GM12878 (cell line): ENCODE data around the gene SCCPDH. TPM values are rescaled to one million over a fixed set of nuclear protein-coding genes. Genes with fewer than 3 reads are reported as not detected.

Experiments
- polyA plus RNA-seq, 11 experiments: library from polyadenylated mRNA; depleted of rRNA in 4 of 11; unstranded in 6 of 11; stranded (reverse) in 5 of 11; fragments of >200 nt; fragmentation: Nextera tagmentation in 4 of 11; fragmentation: Illumina TruSeq in 1 of 11; extraction: Ambion mirVana in 4 of 11; extraction: Trizol in 1 of 11; gene quantifications; 1 replicate in 1 of 11; 2 replicates in 10 of 11; pipeline versions ENCODE4 v1.2.1 to v1.2.3, GENCODE V29; 2011 to 2016; ENCODE audit warnings: inconsistent platforms in 2 of 11, missing spikeins in 2 of 11, low read depth in 1 of 11
- small RNA-seq: library from RNA; depleted of rRNA; stranded (forward); fragments of <200 nt; gene quantifications from one replicate; pipeline ENCODE3, GENCODE V24; 2014
- total RNA-seq, 4 experiments: library from RNA; depleted of rRNA in 3 of 4; stranded (reverse); fragments of >200 nt in 3 of 4; fragmentation: Illumina TruSeq in 1 of 4; extraction: Trizol in 1 of 4; gene quantifications; 2 replicates each; pipeline versions ENCODE4 v1.2.1 to v1.2.3, GENCODE V29; 2013 to 2021

SCCPDH gene
- total and polyA plus RNA-seq, 10 of the 15 experiments (the other 5 are each of a cell fraction or from before 2014, with no cell fraction given) = 5.4 to 44.8 (median 24.5) TPM

Small RNA genes within 50 kb of the gene (small RNA-seq; reads per million reads assigned to genes)
- gene AC113174.1 = not detected

Other genes with a start within 250 kb of the SCCPDH start
- gene SMYD3, start 217.1 kb upstream of the SCCPDH start, total RNA-seq (2014; rRNA removed) = 28.1 and 28.8 TPM in 2 replicates
- 20.8 and 23.6 TPM in 2 replicates for gene SMYD3, start 217.1 kb upstream of the SCCPDH start, total RNA-seq (2014; rRNA removed; fragmentation: Illumina TruSeq; extraction: Trizol)
- 21.3 and 24.5 TPM in 2 replicates for gene SMYD3, start 217.1 kb upstream of the SCCPDH start, total RNA-seq (2021)
- gene SMYD3, start 217.1 kb upstream of the SCCPDH start, polyA plus RNA-seq (2011; rRNA removed) = 54.0 and 60.6 TPM in 2 replicates
- 18.3 and 28.6 TPM in 2 replicates for gene SMYD3, start 217.1 kb upstream of the SCCPDH start, polyA plus RNA-seq (2014; fragmentation: Illumina TruSeq; extraction: Trizol)
- gene SMYD3, start 217.1 kb upstream of the SCCPDH start, polyA plus RNA-seq (2014; fragmentation: Nextera tagmentation; extraction: Ambion mirVana) = 10 to 100 TPM; 18.8 to 24.4 TPM
- gene SMYD3, start 217.1 kb upstream of the SCCPDH start, polyA plus RNA-seq (2014; rRNA removed) = 22.4 and 25.2 TPM in 2 replicates
- gene SMYD3, start 217.1 kb upstream of the SCCPDH start, polyA plus RNA-seq (2016; fragmentation: Nextera tagmentation; extraction: Ambion mirVana) = 10 to 100 TPM; 29.4 to 31.0 TPM
- gene TFB2M, start 158.1 kb upstream of the SCCPDH start, total RNA-seq (2014; rRNA removed) = 25.8 and 26.6 TPM in 2 replicates
- 23.0 and 26.8 TPM in 2 replicates for gene TFB2M, start 158.1 kb upstream of the SCCPDH start, total RNA-seq (2014; rRNA removed; fragmentation: Illumina TruSeq; extraction: Trizol)
- gene TFB2M, start 158.1 kb upstream of the SCCPDH start, total RNA-seq (2021) = 23.3 and 25.2 TPM in 2 replicates
- gene TFB2M, start 158.1 kb upstream of the SCCPDH start, polyA plus RNA-seq (2011; rRNA removed) = 36.8 and 53.4 TPM in 2 replicates
- 26.4 and 30.2 TPM in 2 replicates for gene TFB2M, start 158.1 kb upstream of the SCCPDH start, polyA plus RNA-seq (2014; fragmentation: Illumina TruSeq; extraction: Trizol)
- gene TFB2M, start 158.1 kb upstream of the SCCPDH start, polyA plus RNA-seq (2014; fragmentation: Nextera tagmentation; extraction: Ambion mirVana) = 10 to 100 TPM; 47.2 to 66.0 TPM
- 28.1 and 35.3 TPM in 2 replicates for gene TFB2M, start 158.1 kb upstream of the SCCPDH start, polyA plus RNA-seq (2014; rRNA removed)
- gene TFB2M, start 158.1 kb upstream of the SCCPDH start, polyA plus RNA-seq (2016; fragmentation: Nextera tagmentation; extraction: Ambion mirVana) = 10 to 100 TPM; 52.2 to 52.5 TPM
- 10.6 and 12.0 TPM in 2 replicates for gene CNST, start 158.0 kb upstream of the SCCPDH start, total RNA-seq (2014; rRNA removed)
- 13.2 and 13.4 TPM in 2 replicates for gene CNST, start 158.0 kb upstream of the SCCPDH start, total RNA-seq (2014; rRNA removed; fragmentation: Illumina TruSeq; extraction: Trizol)
- gene CNST, start 158.0 kb upstream of the SCCPDH start, total RNA-seq (2021) = 15.6 and 18.8 TPM in 2 replicates
- gene CNST, start 158.0 kb upstream of the SCCPDH start, polyA plus RNA-seq (2011; rRNA removed) = 12.5 and 15.4 TPM in 2 replicates
- 12.1 and 15.8 TPM in 2 replicates for gene CNST, start 158.0 kb upstream of the SCCPDH start, polyA plus RNA-seq (2014; fragmentation: Illumina TruSeq; extraction: Trizol)
- gene CNST, start 158.0 kb upstream of the SCCPDH start, polyA plus RNA-seq (2014; fragmentation: Nextera tagmentation; extraction: Ambion mirVana) = 1 to 10 TPM; 4.8 to 4.9 TPM
- gene CNST, start 158.0 kb upstream of the SCCPDH start, polyA plus RNA-seq (2014; rRNA removed) = 8.9 and 9.4 TPM in 2 replicates
- gene CNST, start 158.0 kb upstream of the SCCPDH start, polyA plus RNA-seq (2016; fragmentation: Nextera tagmentation; extraction: Ambion mirVana) = 10 to 100 TPM; 14.9 to 16.2 TPM
- gene AHCTF1, start 207.5 kb downstream of the SCCPDH start, total RNA-seq (2014; rRNA removed) = 25.5 and 25.6 TPM in 2 replicates
- gene AHCTF1, start 207.5 kb downstream of the SCCPDH start, total RNA-seq (2014; rRNA removed; fragmentation: Illumina TruSeq; extraction: Trizol) = 45.5 and 51.1 TPM in 2 replicates
- gene AHCTF1, start 207.5 kb downstream of the SCCPDH start, total RNA-seq (2021) = 27.1 and 29.3 TPM in 2 replicates
- 19.4 and 27.7 TPM in 2 replicates for gene AHCTF1, start 207.5 kb downstream of the SCCPDH start, polyA plus RNA-seq (2011; rRNA removed)
- 44.3 and 56.5 TPM in 2 replicates for gene AHCTF1, start 207.5 kb downstream of the SCCPDH start, polyA plus RNA-seq (2014; fragmentation: Illumina TruSeq; extraction: Trizol)
- 1 to 10 TPM; 3.4 to 5.3 TPM for gene AHCTF1, start 207.5 kb downstream of the SCCPDH start, polyA plus RNA-seq (2014; fragmentation: Nextera tagmentation; extraction: Ambion mirVana)
- gene AHCTF1, start 207.5 kb downstream of the SCCPDH start, polyA plus RNA-seq (2014; rRNA removed) = 15.4 and 17.2 TPM in 2 replicates
- 10 to 100 TPM; 15.5 to 16.1 TPM for gene AHCTF1, start 207.5 kb downstream of the SCCPDH start, polyA plus RNA-seq (2016; fragmentation: Nextera tagmentation; extraction: Ambion mirVana)